DOHH2 (cell line): ENCODE measurements around the gene TMEM131.

Source experiments
- CTCF ChIP-seq: fragments of 200-600 bp; sonication (generic); IDR thresholded peaks from one replicate; pipeline ENCODE4 v1.5.1; 2014; ENCODE audit warnings: antibody characterized with exemption, mild to moderate bottlenecking, low read depth, low read length; ENCODE audit not compliant: poor library complexity, severe bottlenecking
- EZH2phosphoT487 ChIP-seq: fragments of 200-600 bp; sonication (generic); IDR thresholded peaks from 2 replicates; pipeline ENCODE4 v1.6.1; 2017; ENCODE audit warnings: borderline replicate concordance, mild to moderate bottlenecking, antibody characterized with exemption, low read length, moderate library complexity, mixed read lengths

GRCh38 chr2:98026927-98027522 lies 31.3 kb upstream of the TMEM131 start:
- TF ChIP-seq CTCF: no peak
- no peak for TF ChIP-seq EZH2phosphoT487
